Subcutaneous adipose tissue (tissue), 4 donors: ENCODE results near the gene TBL3. TPM values are rescaled to one million over a fixed set of nuclear protein-coding genes. Genes with fewer than 3 reads are reported as not detected.

ENCODE experiments used
- CTCF ChIP-seq: fragments of 450-650 bp; IDR thresholded peaks from one replicate; pipeline ENCODE4 v1.5.1; 2016; ENCODE audit warnings: low read depth, mild to moderate bottlenecking, control low read depth, antibody characterized with exemption, moderate library complexity
- total RNA-seq, 4 donors: library from RNA; depleted of rRNA; stranded (reverse); fragments of >200 nt; gene quantifications; one replicate each; pipeline ENCODE4 v1.1.0, GENCODE V29; 2016

Gene TBL3
- total RNA-seq, 4 donors from 2014 or later: 20.9 to 30.6 (median 26.6) TPM

DNA sequence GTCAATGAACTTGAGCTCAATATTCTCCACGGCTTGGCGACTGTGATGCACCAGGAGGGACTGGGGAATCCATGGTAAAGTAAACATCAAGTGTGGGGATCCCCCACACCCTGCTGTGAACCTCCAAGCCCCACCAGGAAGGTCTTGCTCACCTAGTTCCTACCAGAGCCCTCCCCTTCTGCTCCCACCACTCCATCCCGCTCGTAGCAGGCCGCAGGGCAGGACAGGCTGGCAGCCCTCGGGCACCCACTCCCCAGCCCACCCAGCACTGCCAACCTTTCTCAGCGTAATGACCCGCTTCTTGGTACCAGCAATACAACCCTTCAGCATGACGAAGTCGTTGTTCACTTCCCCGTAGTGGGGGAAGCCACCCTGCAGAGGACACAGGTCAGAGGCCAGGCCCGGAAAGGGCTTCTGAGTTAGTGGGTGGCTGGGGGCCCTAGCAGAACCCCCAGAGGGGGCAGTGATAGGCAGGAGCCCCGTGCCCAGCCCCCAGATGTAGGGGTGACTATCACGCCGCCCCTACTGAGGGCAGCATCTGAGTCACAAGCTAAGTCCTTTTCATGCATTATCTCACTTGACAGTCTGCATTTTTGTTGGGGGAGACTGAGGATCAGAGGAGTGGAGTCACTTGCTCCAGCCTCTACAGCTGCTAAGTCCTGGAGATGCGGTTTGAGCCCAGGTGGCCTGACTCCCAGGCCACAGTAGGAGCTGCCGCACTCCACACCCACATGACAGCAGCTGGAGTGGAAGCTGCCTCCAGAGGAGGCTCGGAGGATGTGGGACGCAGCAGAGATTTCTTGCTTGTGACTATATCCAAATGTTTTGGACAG is 26.1 kb upstream of the TBL3 start:
- TF ChIP-seq CTCF: no peak

DNA sequence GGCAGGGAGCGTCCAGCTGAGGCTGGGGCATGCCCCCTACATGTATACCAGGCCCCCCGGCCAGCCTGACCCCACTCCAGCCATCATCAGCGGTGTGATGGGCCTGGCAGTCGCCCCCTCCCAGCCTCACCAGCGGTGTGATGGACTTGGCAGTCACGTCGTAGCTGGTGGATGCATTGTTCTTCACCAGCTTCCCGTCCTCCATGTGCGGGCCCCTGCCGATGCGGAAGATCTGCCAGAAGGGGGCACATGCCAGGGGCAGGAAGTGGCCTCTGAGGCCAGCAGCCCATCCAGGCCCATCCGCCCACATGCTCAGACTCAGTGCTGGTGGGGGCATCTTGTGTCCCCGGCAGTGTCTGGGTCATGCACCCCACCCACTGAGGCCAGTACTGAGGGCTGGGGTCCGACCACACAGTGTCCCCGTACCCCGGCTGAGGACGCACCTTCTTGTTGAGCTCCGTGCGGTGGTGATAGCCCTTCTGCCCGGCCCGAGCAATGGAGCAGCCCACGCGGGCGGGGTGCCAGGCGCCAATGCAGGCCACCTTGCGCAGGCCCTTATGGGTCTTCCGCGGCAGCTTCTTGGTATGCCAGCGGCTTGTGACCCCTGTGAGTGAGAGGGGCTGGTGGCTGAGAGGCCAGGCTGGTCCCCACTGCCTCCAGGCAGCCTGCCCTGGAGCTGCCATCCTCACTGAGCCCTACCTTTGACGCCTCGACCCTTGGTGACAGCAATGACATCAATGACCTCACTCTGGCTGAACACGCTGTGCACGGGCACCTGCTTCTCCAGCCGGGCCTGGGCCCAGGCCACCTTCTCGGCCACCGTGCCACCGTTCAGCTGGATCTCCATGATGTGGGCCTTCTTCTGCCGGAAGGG is 25.1 kb upstream of the TBL3 start:
- TF ChIP-seq CTCF: no peak

- TF ChIP-seq CTCF: no peak
These were observed 24.5 kb upstream of the TBL3 start for GRCh38 chr16:1947369-1947670.

GRCh38 chr16:1949507-1949906 is 22.3 kb upstream of the TBL3 start:
- no peak for TF ChIP-seq CTCF

DNA sequence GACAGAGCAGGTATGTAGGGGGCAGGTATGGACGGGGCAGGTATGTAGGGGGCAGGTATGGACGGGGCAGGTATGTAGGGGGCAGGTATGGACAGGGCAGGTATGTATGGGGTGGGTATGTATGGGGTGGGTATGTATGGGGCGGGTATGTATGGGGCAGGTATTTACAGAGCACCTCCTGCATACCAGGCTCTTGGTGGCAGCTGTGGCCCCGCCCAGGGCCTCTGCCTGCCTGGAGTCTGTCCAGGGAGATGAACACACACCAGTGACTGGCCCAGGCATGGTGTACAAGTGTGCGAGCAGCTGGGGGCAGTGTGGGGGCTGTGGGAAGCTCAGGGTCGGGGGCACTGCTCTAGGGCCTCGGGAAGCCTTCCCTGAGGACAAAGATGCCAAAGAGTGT is 21.8 kb upstream of the TBL3 start:
- TF ChIP-seq CTCF: no peak

DNA sequence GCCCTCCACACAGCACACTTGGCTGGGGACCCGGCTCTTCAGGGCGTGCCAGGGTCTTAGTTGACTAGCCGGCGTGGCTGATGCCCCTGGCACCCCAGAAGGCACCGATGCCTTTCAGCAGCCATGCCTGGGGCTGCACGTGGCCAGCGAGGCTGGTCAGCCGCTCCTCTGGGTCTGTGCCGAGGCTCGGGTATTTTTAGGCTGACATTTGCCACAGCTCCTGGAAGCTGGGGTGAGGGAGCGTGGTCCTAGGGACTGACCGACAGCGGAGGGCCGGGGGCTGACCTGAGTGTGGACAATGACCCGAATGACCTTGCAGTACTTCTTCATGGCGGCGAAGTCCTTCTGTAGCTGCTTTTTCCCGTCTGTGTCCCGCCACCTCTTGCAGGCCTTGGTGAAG is 21.3 kb upstream of the TBL3 start:
- TF ChIP-seq CTCF: no peak

DNA sequence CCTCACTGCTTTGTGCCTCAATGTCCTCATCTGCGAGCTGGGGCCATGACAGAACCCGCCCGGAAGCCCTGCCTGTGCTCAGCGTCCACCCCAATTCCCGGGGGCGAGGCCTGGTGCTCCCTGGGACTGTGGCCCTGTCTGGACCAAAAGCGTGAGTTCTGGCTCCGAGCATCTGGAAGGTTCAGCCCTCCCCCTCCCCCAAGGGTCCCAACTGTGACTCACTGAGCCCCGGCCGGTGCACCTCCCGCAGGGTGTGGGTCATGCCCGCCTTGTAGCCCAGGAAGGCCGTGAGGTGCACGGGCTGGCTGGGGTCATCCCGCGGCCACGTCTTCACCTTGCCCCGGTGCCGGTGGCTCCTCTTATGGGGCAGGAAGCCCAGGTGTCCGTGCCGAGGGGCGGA is 18.1 kb upstream of the TBL3 start:
- TF ChIP-seq CTCF: no peak
